Endothelial cell of umbilical vein (primary cell): ENCODE data around the gene GHRH. TPM values are rescaled to one million over a fixed set of nuclear protein-coding genes. Genes with fewer than 3 reads are reported as not detected.

ENCODE experiments used
- BruUV-seq: library from RNA; stranded (reverse); fragments of 400-500 nt; replicated peaks from 2 replicates; lab custom pipeline; 2021; lab: Mats Ljungman, UMichigan
- CTCF ChIA-PET: fragments of 300-600, 350-600 bp; sonication (Branson Sonifier 250); formaldehyde crosslinking; loops from one replicate; lab custom pipeline; 2021; ENCODE audit warnings: antibody characterized with exemption, inconsistent platforms; lab: Charles Lee
- POLR2A ChIA-PET: fragments of 300-600, 350-600 bp; sonication (Branson Sonifier 250); formaldehyde crosslinking; loops from one replicate; lab custom pipeline; 2021; ENCODE audit warnings: antibody characterized with exemption, inconsistent platforms; lab: Charles Lee
- DNase-seq: peaks from one replicate; pipeline ENCODE4 v3.0.0-alpha.2; 2011; ENCODE audit warnings: low read depth, low spot score
- FAIRE-seq: peaks from 2 replicates; lab custom pipeline; 2011; peaks lifted over from hg19 to GRCh38; lab: Jason Lieb, UNC
- H2AFZ ChIP-seq: 2 replicates; pipeline ENCODE4 v1.6.0; 2012; ENCODE audit warnings: low read depth, low read length, control low read depth, inconsistent platforms
- H3K27ac ChIP-seq: 2 replicates; pipeline ENCODE4 v1.5.1; 2011; ENCODE audit warnings: low read depth, mild to moderate bottlenecking, control low read depth, low read length, moderate library complexity; ENCODE audit not compliant: insufficient read depth
- H3K27me3 ChIP-seq, 2 experiments: 2 replicates each; pipeline versions ENCODE4 v1.6.0 to v1.6.1; 2011; ENCODE audit warnings: low read length in 2 of 2, mixed read lengths in 1 of 2; ENCODE audit not compliant: control insufficient read depth in 2 of 2, insufficient read depth in 2 of 2
- H3K36me3 ChIP-seq, 2 experiments: 2 replicates in 1 of 2; 3 replicates in 1 of 2; pipeline ENCODE4 v1.5.1; 2011; ENCODE audit warnings: low read length in 2 of 2, mild to moderate bottlenecking in 1 of 2, moderate library complexity in 1 of 2; ENCODE audit not compliant: control insufficient read depth in 2 of 2, insufficient read depth in 2 of 2; ENCODE audit errors: extremely low read depth in 1 of 2
- H3K4me1 ChIP-seq: 3 replicates; pipeline ENCODE4 v1.5.1; 2011; ENCODE audit warnings: mild to moderate bottlenecking, low read length; ENCODE audit not compliant: control insufficient read depth, insufficient read depth; ENCODE audit errors: extremely low read depth
- H3K4me2 ChIP-seq: 2 replicates; pipeline ENCODE4 v1.6.1; 2011; ENCODE audit warnings: low read length, control low read depth, mixed read lengths; ENCODE audit not compliant: insufficient read depth
- H3K4me3 ChIP-seq, 3 experiments: fragments of 200-600 bp in 1 of 3; sonication (generic), shearing (Covaris generic) in 1 of 3; replicated peaks in 1 of 3; 2 replicates each; pipeline ENCODE4 v1.5.1; 2011 to 2016; ENCODE audit warnings: control low read depth in 3 of 3, low read length in 3 of 3, mild to moderate bottlenecking in 2 of 3, inconsistent platforms in 1 of 3, low read depth in 1 of 3, moderate library complexity in 1 of 3; ENCODE audit not compliant: insufficient read depth in 1 of 3
- H3K79me2 ChIP-seq: 2 replicates; pipeline ENCODE4 v1.6.0; 2012; ENCODE audit warnings: low read length, inconsistent platforms; ENCODE audit not compliant: control insufficient read depth, insufficient read depth
- H3K9ac ChIP-seq: replicated peaks from 2 replicates; pipeline ENCODE3; 2011; ENCODE audit warnings: low read length, control low read depth; ENCODE audit not compliant: insufficient read depth; ENCODE audit errors: extremely low read depth
- H3K9me1 ChIP-seq: replicated peaks from 3 replicates; pipeline ENCODE4 v1.6.0; 2011; ENCODE audit warnings: mild to moderate bottlenecking, low read length; ENCODE audit not compliant: control insufficient read depth, insufficient read depth; ENCODE audit errors: extremely low read depth
- H3K9me3 ChIP-seq: replicated peaks from 2 replicates; pipeline ENCODE4 v1.5.1; 2012; ENCODE audit warnings: low read length, inconsistent platforms; ENCODE audit not compliant: control insufficient read depth, insufficient read depth
- H4K20me1 ChIP-seq: replicated peaks from 2 replicates; pipeline ENCODE3; 2011; ENCODE audit warnings: mild to moderate bottlenecking, low read length; ENCODE audit not compliant: control insufficient read depth, insufficient read depth; ENCODE audit errors: extremely low read depth
- CTCF ChIP-seq, 2 donors: IDR thresholded peaks; 1 replicate in 1 of 2; 2 replicates in 1 of 2; pipeline ENCODE4 v1.5.1; 2011; ENCODE audit warnings: low read length in 2 of 2, mild to moderate bottlenecking in 2 of 2, moderate library complexity in 2 of 2, control low read depth in 1 of 2, inconsistent platforms in 1 of 2, low read depth in 1 of 2; ENCODE audit not compliant: insufficient read depth in 1 of 2; ENCODE audit errors: extremely low read depth in 1 of 2
- EZH2 ChIP-seq: IDR thresholded peaks from 2 replicates; pipeline ENCODE4 v1.6.1; 2012; ENCODE audit warnings: borderline replicate concordance, low read depth, mild to moderate bottlenecking, moderate library complexity, low read length, inconsistent platforms; ENCODE audit not compliant: severe bottlenecking
- FOS ChIP-seq: IDR thresholded peaks from 2 replicates; pipeline ENCODE4 v1.6.1; 2011; ENCODE audit warnings: mild to moderate bottlenecking, low read length, moderate library complexity, borderline replicate concordance; ENCODE audit not compliant: insufficient read depth
- GATA2 ChIP-seq: IDR thresholded peaks from 2 replicates; pipeline ENCODE4 v1.7.0; 2011; ENCODE audit warnings: low read depth, mild to moderate bottlenecking, moderate library complexity, mixed read lengths, low read length; ENCODE audit not compliant: insufficient read length, insufficient read depth
- JUN ChIP-seq: IDR thresholded peaks from 2 replicates; pipeline ENCODE4 v1.6.1; 2011; ENCODE audit warnings: borderline replicate concordance, low read depth; ENCODE audit not compliant: insufficient read length, insufficient read depth
- MAX ChIP-seq: IDR thresholded peaks from 2 replicates; pipeline ENCODE4 v1.6.1; 2011; ENCODE audit not compliant: insufficient read depth, insufficient read length
- MYC ChIP-seq: IDR thresholded peaks from one replicate; pipeline ENCODE4 v1.6.1; 2011; ENCODE audit warnings: mild to moderate bottlenecking, low read depth, low read length
- POLR2A ChIP-seq: IDR thresholded peaks from 2 replicates; pipeline ENCODE4 v1.6.1; 2012; ENCODE audit warnings: low read depth, mild to moderate bottlenecking, control low read depth, low read length
- POLR2AphosphoS5 ChIP-seq: IDR thresholded peaks from 2 replicates; pipeline ENCODE4 v1.6.1; 2012; ENCODE audit warnings: low read depth, mild to moderate bottlenecking, control low read depth, low read length, moderate library complexity; ENCODE audit not compliant: insufficient read depth
- dilution Hi-C: fragments of 300-500 bp; cut with MboI; formaldehyde crosslinking; loops from one replicate; pipeline ENCODE4 v1.15.0; 2019; ENCODE audit warnings: low sequenced_read_pairs; ENCODE audit not compliant: extremely low pct_ligation_motif_present
- intact Hi-C: fragments of 100-400 bp; cut with micrococcal nuclease; formaldehyde crosslinking; loops from one replicate; pipeline ENCODE4 v1.10.0; 2022
- polyA plus RNA-seq, 4 experiments: library from polyadenylated mRNA; depleted of rRNA in 3 of 4; stranded (reverse) in 3 of 4; unstranded in 1 of 4; fragments of >200 nt; gene quantifications; 2 replicates each; pipeline versions ENCODE4 v1.2.1 to v1.2.3, GENCODE V29; 2011 to 2012; ENCODE audit warnings: missing spikeins in 1 of 4
- total RNA-seq: library from RNA; stranded (reverse); gene quantifications from 2 replicates; pipeline ENCODE4 v1.2.3, GENCODE V29; 2021

The GHRH gene
- total and polyA plus RNA-seq, 2 donors (not counting 3 experiments of a cell fraction or from before 2014, with no cell fraction given), result not detected

- no peaks in the 10 kb centered on the region for H3K27me3 ChIP-seq
- no peaks in the 10 kb centered on the region for H3K4me1 ChIP-seq
- no peak overlapping the region for H2AFZ ChIP-seq
- no peak for FAIRE-seq
- no peaks in the 10 kb centered on the region for H3K79me2 ChIP-seq
- intact Hi-C loops, result no loop called here
- dilution Hi-C loops, result no loop called here
- DNase-seq, result no peak
- no peak overlapping the region for H3K9ac ChIP-seq
- H3K27ac ChIP-seq, result no peak overlapping the region
- no peak for TF ChIP-seq JUN
- no peak for TF ChIP-seq GATA2
- no peak for TF ChIP-seq EZH2
- no peak for TF ChIP-seq MYC
- no peak for TF ChIP-seq MAX
- no peak for TF ChIP-seq POLR2A
- TF ChIP-seq FOS, result no peak
- no peak for TF ChIP-seq CTCF (IDR thresholded peaks at IDR 0.05; ENCODE audit: extremely low read depth in 1 of 2, insufficient read depth in 1 of 2, low read depth in 1 of 2, low read length in 2 of 2)
- TF ChIP-seq POLR2AphosphoS5, result no peak
- no peak overlapping the region for H3K4me3 ChIP-seq
- H3K9me1 ChIP-seq, result no peaks in the 10 kb centered on the region
- ChIA-PET CTCF (interaction anchor here (2.1 kb wide), 1 partner anchor 33 kb away, joined by 7 read pairs; no protein-coding TSS in a partner anchor), POLR2A (no interaction called here)
- BruUV-seq, result no TSS peak
- no peak overlapping the region for H3K4me2 ChIP-seq
- H3K36me3 ChIP-seq, result peaks cover 49 to 58% of the 10 kb centered on the region in 2 experiments
- H3K9me3 ChIP-seq, result no peaks in the 10 kb centered on the region
- H4K20me1 ChIP-seq, result no peaks in the 10 kb centered on the region
Observed at GRCh38 chr20:37228082-37228481, 33.5 kb downstream of the GHRH start.
